Neutrophil (primary cell): ENCODE results near the gene APBA3.

Experiments
- H3K27ac ChIP-seq: fragments of 200-600 bp; sonication (generic); 2 replicates; pipeline ENCODE4 v1.5.1; 2016; ENCODE audit warnings: mild to moderate bottlenecking, moderate library complexity
- H3K27me3 ChIP-seq: fragments of 200-600 bp; sonication (generic); 2 replicates; pipeline ENCODE4 v1.6.0; 2016; ENCODE audit warnings: mild to moderate bottlenecking
- H3K36me3 ChIP-seq: fragments of 200-600 bp; sonication (generic); 2 replicates; pipeline ENCODE4 v1.5.1; 2017
- H3K4me1 ChIP-seq, 2 experiments: fragments of 200-600 bp in 1 of 2; sonication (generic) in 1 of 2; 1 replicate in 1 of 2; 2 replicates in 1 of 2; pipeline versions ENCODE4 v1.5.1 to v1.6.1; 2013 to 2016; ENCODE audit warnings: low read depth in 1 of 2, low read length in 1 of 2, mild to moderate bottlenecking in 1 of 2, moderate library complexity in 1 of 2; ENCODE audit not compliant: control insufficient read depth in 1 of 2, insufficient read depth in 1 of 2
- H3K4me3 ChIP-seq, 2 experiments: fragments of 200-600 bp in 1 of 2; sonication (generic) in 1 of 2; 1 replicate in 1 of 2; 2 replicates in 1 of 2; pipeline ENCODE4 v1.5.1; 2013 to 2016; ENCODE audit warnings: low read depth in 1 of 2, low read length in 1 of 2, mild to moderate bottlenecking in 1 of 2, moderate library complexity in 1 of 2
- H3K9me3 ChIP-seq: fragments of 200-600 bp; sonication (generic); 2 replicates; pipeline ENCODE4 v1.5.1; 2016
- TF ChIP-seq, protein P1 (sequence below): fragments of 200-600 bp; sonication (generic); IDR thresholded peaks from 2 replicates; pipeline ENCODE4 v1.5.1; 2016; ENCODE audit warnings: antibody characterized with exemption

The APBA3 gene

DNA sequence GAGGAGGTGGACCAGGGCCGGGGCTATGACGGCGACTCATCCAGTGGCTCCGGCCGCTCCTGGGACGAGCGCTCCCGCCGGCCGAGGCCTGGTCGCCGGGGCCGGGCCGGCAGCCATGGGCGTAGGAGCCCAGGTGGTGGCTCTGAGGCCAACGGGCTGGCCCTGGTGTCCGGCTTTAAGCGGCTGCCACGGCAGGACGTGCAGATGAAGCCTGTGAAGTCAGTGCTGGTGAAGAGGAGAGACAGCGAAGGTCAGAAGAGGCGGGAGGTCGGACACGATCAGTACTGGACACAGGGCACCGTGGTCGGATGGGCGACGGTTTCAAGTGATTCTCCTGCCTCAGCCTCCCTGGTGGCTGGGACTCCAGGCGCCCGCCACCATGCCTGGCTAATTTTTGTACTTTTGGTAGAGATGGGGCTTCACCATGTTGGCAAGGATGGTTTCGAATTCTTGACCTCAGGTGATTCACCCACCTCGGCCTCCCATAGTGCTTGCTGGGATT, 31.0 kb downstream of the APBA3 start:
- Histone ChIP-seq H3K27me3 (peaks cover 14% of the 10 kb centered on the region), H3K27ac (no peak overlapping the region), H3K4me3 (no peak overlapping the region), H3K4me1 (no peaks in the 10 kb centered on the region), H3K36me3 (no peaks in the 10 kb centered on the region), H3K9me3 (no peaks in the 10 kb centered on the region)
- TF ChIP-seq, protein P1, sequence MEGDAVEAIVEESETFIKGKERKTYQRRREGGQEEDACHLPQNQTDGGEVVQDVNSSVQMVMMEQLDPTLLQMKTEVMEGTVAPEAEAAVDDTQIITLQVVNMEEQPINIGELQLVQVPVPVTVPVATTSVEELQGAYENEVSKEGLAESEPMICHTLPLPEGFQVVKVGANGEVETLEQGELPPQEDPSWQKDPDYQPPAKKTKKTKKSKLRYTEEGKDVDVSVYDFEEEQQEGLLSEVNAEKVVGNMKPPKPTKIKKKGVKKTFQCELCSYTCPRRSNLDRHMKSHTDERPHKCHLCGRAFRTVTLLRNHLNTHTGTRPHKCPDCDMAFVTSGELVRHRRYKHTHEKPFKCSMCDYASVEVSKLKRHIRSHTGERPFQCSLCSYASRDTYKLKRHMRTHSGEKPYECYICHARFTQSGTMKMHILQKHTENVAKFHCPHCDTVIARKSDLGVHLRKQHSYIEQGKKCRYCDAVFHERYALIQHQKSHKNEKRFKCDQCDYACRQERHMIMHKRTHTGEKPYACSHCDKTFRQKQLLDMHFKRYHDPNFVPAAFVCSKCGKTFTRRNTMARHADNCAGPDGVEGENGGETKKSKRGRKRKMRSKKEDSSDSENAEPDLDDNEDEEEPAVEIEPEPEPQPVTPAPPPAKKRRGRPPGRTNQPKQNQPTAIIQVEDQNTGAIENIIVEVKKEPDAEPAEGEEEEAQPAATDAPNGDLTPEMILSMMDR = no peak

DNA sequence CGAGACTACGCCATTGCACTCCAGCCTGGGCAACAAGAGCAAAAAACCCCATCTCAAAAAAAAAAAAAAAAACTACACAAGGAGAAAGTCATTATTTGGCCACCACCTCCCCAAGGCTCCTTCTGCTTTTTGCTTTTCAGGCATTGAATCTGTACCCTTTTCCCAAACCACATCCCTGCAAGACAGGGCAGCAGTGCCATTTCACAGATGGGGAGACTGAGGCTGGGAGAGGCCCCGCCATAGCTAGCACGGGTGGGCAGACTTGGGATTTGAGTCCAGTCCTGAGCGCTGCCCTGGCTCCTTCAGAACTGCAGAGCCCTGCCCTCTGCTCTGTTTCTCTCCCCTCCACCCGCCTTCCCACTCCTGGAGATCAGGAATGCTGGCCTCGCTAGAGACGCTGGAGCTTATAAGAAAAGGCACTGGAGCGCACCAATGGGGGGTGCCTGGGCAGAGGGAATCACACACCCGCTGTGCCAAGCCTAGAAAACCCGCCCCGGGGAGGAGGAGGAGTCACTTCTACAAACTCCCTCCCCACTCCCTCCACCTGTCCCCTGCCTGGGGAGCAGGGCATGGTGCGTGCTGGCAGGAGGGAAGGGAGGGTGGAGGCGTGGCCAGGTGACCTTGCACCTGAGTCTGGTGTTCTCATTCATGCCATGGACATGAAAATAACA, 35.7 kb downstream of the APBA3 start:
- TF ChIP-seq, protein P1 = no peak
- no peak overlapping the region for H3K27ac ChIP-seq
- H3K4me1 ChIP-seq = no peaks in the 10 kb centered on the region
- H3K9me3 ChIP-seq = no peaks in the 10 kb centered on the region
- H3K4me3 ChIP-seq = no peak overlapping the region
- H3K27me3 ChIP-seq = peaks cover 56% of the 10 kb centered on the region
- H3K36me3 ChIP-seq = no peaks in the 10 kb centered on the region

DNA sequence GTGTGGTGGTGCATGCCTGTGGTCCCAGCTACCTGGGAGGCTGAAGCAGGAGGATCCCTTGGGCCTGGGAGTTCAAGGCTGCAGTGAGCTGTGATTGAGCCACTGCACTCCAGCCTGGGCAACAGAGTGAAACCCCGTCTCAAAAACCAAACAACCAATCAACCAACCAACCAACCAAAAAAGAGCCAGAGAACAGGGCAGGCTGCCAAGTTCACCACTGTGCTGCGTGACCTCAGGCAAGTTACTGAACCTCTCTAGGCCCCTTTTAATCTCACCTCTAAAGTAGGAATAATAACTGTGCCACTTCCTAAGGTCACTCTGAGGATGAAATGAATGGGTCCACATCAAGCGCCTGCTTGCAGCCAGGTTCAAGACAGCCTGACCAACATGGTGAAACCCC, 36.4 kb downstream of the APBA3 start:
- Histone ChIP-seq H3K36me3 (no peaks in the 10 kb centered on the region), H3K27me3 (peaks cover 63% of the 10 kb centered on the region), H3K4me3 (no peak overlapping the region), H3K27ac (no peak overlapping the region), H3K4me1 (no peaks in the 10 kb centered on the region), H3K9me3 (no peaks in the 10 kb centered on the region)
- TF ChIP-seq, protein P1 = no peak

DNA sequence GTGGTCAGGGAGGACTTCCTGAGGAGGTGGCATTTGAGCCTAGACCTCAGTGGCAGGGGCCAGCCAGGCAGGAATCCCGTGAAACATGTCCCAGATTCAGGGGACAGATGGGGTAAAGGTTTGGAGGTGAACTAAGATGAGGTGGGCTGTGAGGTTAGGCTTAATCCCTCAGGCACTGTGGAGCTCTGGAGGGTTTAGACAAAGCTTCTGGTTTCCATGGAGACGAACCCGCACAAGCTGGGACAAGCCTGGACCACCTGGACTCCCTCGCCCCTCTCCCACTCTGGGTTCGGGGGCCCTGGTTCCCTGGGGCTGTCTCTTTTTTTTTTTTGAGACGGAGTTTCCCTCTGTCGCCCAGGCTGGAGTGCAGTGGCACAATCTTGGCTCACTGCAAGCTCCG, 37.6 kb downstream of the APBA3 start:
- Histone ChIP-seq H3K36me3 (no peaks in the 10 kb centered on the region), H3K27ac (no peak overlapping the region), H3K9me3 (no peaks in the 10 kb centered on the region), H3K4me3 (no peak overlapping the region), H3K4me1 (no peaks in the 10 kb centered on the region), H3K27me3 (peaks cover 75% of the 10 kb centered on the region)
- TF ChIP-seq, protein P1 = no peak

DNA sequence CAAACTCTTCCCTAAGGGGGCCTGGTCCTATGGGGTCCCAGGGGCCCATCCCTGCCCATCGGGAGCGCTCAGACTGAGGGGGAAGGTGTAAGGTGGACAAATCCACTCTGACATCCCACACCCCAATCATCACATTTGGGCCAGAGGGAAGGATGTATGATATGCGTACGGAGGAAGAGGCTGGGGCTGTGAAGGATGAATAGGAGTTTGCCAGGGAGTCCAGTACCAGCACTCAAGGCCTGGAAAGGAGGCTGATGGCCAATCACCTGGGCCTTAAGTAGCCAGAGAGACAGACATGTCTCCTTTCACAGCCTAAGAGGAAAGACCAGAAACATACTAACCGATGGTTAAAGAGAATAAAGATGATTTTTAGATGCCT, 38.4 kb downstream of the APBA3 start:
- H3K9me3 ChIP-seq = no peaks in the 10 kb centered on the region
- H3K27me3 ChIP-seq = peaks cover 80% of the 10 kb centered on the region
- H3K4me3 ChIP-seq = no peak overlapping the region
- no peak overlapping the region for H3K27ac ChIP-seq
- TF ChIP-seq, protein P1 = no peak
- no peaks in the 10 kb centered on the region for H3K4me1 ChIP-seq
- no peaks in the 10 kb centered on the region for H3K36me3 ChIP-seq
